ENCODE results near the gene SPAG17. TPM values are rescaled to one million over a fixed set of nuclear protein-coding genes. Genes with fewer than 3 reads are reported as not detected.

The SPAG17 gene
- total RNA-seq, 3 donors from 2014 or later, result 1.3 to 6.9 (median 5.9) TPM

DNA sequence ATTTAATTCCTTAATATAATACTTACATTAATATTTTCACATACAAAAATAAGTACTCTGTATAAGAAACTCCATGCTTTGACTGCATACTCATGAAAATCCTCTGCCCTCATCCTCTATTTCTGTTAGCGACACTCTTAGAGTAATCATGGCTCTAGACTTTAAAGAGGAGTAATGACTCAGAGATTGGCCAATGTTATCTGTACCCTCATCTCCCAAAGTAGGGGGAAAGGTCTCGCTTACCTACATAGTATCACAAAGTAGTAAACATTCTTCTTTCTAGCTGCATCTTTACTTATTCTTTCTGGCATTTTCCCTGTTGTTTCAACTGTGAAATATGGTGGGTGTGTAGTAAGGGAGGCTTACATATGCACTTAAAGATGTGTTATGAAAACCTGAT is 29.8 kb upstream of the SPAG17 start:
- intact Hi-C loops (cut with DNase I; ENCODE audit: low total_unique reads), result no loop called here
- H3K36me3 ChIP-seq, result no peaks in the 10 kb centered on the region
- no peak overlapping the region for H3K4me3 ChIP-seq
- H3K27me3 ChIP-seq, result no peaks in the 10 kb centered on the region
- DNase-seq (ENCODE audit: low spot score in 2 of 2), result no peak
- H3K9me3 ChIP-seq, result no peaks in the 10 kb centered on the region
- no peak for TF ChIP-seq POLR2A (IDR thresholded peaks at IDR 0.05)
- no peak for TF ChIP-seq POLR2AphosphoS5 (IDR thresholded peaks at IDR 0.05)
- no peak for TF ChIP-seq CTCF (IDR thresholded peaks at IDR 0.05)
- no peaks in the 10 kb centered on the region for H3K4me1 ChIP-seq
- no peak overlapping the region for H3K27ac ChIP-seq

GRCh38 chr1:118210723-118211110 is 25.7 kb upstream of the SPAG17 start:
- H3K27me3 ChIP-seq, result no peaks in the 10 kb centered on the region
- H3K4me3 ChIP-seq, result no peak overlapping the region
- intact Hi-C loops (cut with DNase I; ENCODE audit: low total_unique reads), result no loop called here
- H3K9me3 ChIP-seq, result no peaks in the 10 kb centered on the region
- DNase-seq (ENCODE audit: low spot score in 2 of 2), result no peak
- TF ChIP-seq POLR2AphosphoS5 (IDR thresholded peaks at IDR 0.05) (no peak), CTCF (IDR thresholded peaks at IDR 0.05) (no peak), POLR2A (IDR thresholded peaks at IDR 0.05) (no peak)
- H3K36me3 ChIP-seq, result no peaks in the 10 kb centered on the region
- no peaks in the 10 kb centered on the region for H3K4me1 ChIP-seq
- H3K27ac ChIP-seq, result no peak overlapping the region

DNA sequence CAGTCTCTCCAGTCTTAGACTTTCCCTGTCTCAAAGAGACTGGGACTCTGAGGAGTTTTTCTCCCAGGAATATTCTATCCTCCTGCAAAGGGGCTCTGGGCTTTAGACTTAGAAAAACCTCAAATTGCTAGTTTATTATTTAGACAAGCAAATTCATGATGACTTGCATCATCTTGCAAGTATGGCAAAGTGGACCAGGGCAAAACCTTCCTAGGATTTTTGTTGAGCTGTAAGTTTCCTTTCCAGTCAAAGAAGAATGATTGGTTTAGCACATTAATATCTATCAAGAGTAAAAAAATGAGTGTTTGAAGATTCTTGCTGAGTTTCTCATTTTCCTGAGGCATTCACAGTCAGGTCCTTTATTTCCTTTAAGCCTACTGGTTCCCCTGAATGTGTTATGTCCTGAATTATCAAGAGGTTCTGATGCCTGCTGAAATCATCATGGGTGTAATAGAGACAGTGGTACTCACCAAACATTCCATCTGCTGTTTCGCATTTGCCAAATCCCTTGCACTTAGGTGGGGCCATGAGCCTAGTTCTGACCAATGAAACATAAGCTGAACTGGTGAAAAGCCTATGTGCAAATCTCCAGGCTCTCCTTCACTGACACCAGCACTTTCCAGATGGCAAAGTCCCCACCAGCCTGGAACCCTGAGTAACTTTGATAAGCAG is 25.2 kb upstream of the SPAG17 start:
- DNase-seq (ENCODE audit: low spot score in 2 of 2), result no peak
- Histone ChIP-seq H3K36me3 (no peaks in the 10 kb centered on the region), H3K9me3 (no peaks in the 10 kb centered on the region), H3K4me3 (no peak overlapping the region), H3K27ac (no peak overlapping the region), H3K27me3 (no peaks in the 10 kb centered on the region), H3K4me1 (no peaks in the 10 kb centered on the region)
- intact Hi-C loops (cut with DNase I; ENCODE audit: low total_unique reads), result no loop called here
- no peak for TF ChIP-seq CTCF (IDR thresholded peaks at IDR 0.05)
- no peak for TF ChIP-seq POLR2A (IDR thresholded peaks at IDR 0.05)
- no peak for TF ChIP-seq POLR2AphosphoS5 (IDR thresholded peaks at IDR 0.05)

- Histone ChIP-seq H3K27me3 (no peaks in the 10 kb centered on the region), H3K9me3 (no peaks in the 10 kb centered on the region), H3K4me3 (no peak overlapping the region), H3K36me3 (no peaks in the 10 kb centered on the region), H3K4me1 (no peaks in the 10 kb centered on the region), H3K27ac (no peak overlapping the region)
- DNase-seq (ENCODE audit: low spot score in 2 of 2), result no peak
- intact Hi-C loops (cut with DNase I; ENCODE audit: low total_unique reads), result no loop called here
- TF ChIP-seq CTCF (IDR thresholded peaks at IDR 0.05) (no peak), POLR2AphosphoS5 (IDR thresholded peaks at IDR 0.05) (no peak)
Observed at GRCh38 chr1:118209648-118210047, 24.6 kb upstream of the SPAG17 start.

DNA sequence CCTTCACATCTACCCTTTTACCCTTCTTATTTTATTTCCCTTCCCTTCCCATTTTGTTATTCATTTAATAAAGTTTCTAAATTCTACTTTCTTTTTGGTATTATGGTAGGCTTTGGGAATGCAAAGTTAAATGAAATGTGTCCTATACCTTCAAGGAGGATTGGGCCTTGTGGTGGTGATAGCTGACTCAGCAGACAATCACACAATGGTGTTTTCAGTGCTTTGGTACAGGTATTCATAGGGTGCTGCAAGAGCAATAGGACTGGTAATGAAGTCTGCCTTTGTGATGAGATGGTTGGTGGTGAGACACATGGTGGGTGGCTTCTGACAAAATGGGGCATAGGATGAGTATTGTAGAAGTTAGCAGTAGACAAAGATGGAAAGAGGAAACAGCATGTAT is 21.9 kb upstream of the SPAG17 start:
- no peak for TF ChIP-seq POLR2A (IDR thresholded peaks at IDR 0.05)
- TF ChIP-seq CTCF (IDR thresholded peaks at IDR 0.05), result no peak
- TF ChIP-seq POLR2AphosphoS5 (IDR thresholded peaks at IDR 0.05), result no peak
- Histone ChIP-seq H3K9me3 (no peaks in the 10 kb centered on the region), H3K27ac (no peak overlapping the region), H3K4me3 (no peak overlapping the region), H3K4me1 (no peaks in the 10 kb centered on the region), H3K36me3 (no peaks in the 10 kb centered on the region), H3K27me3 (no peaks in the 10 kb centered on the region)
- no peak for DNase-seq (ENCODE audit: low spot score in 2 of 2)
- intact Hi-C loops (cut with DNase I; ENCODE audit: low total_unique reads), result no loop called here
